Astrocyte (in vitro differentiated cells and primary cell): ENCODE measurements around the gene DIO1. TPM values are rescaled to one million over a fixed set of nuclear protein-coding genes. Genes with fewer than 3 reads are reported as not detected.

Source experiments
- DNase-seq: peaks from one replicate; pipeline ENCODE4 v3.0.0-alpha.2; 2010; ENCODE audit warnings: low read depth
- FAIRE-seq: peaks from 2 replicates; lab custom pipeline; 2011; peaks lifted over from hg19 to GRCh38; lab: Jason Lieb, UNC
- H2AFZ ChIP-seq: 2 replicates; pipeline ENCODE4 v1.6.0; 2012; ENCODE audit warnings: low read depth, low read length, inconsistent platforms
- H3K27ac ChIP-seq: 2 replicates; pipeline ENCODE4 v1.5.1; 2011; ENCODE audit warnings: low read depth, low read length, inconsistent platforms
- H3K27me3 ChIP-seq: 2 replicates; pipeline ENCODE4 v1.6.0; 2011; ENCODE audit warnings: low read length, inconsistent platforms; ENCODE audit not compliant: insufficient read depth
- H3K36me3 ChIP-seq: 2 replicates; pipeline ENCODE4 v1.5.1; 2011; ENCODE audit warnings: low read length, inconsistent platforms; ENCODE audit not compliant: insufficient read depth
- H3K4me1 ChIP-seq: 2 replicates; pipeline ENCODE4 v1.5.1; 2011; ENCODE audit warnings: low read length, inconsistent platforms; ENCODE audit not compliant: insufficient read depth
- H3K4me2 ChIP-seq: 2 replicates; pipeline ENCODE4 v1.6.0; 2012; ENCODE audit warnings: low read length, inconsistent platforms
- H3K4me3 ChIP-seq: 2 replicates; pipeline ENCODE4 v1.5.1; 2011; ENCODE audit warnings: low read depth, mild to moderate bottlenecking, low read length, inconsistent platforms; ENCODE audit not compliant: insufficient read depth
- H3K79me2 ChIP-seq: 2 replicates; pipeline ENCODE4 v1.6.0; 2012; ENCODE audit warnings: mild to moderate bottlenecking, low read length, inconsistent platforms; ENCODE audit not compliant: insufficient read depth
- H3K9ac ChIP-seq: 2 replicates; pipeline ENCODE4 v1.6.0; 2012; ENCODE audit warnings: mild to moderate bottlenecking, low read length, inconsistent platforms
- H3K9me3 ChIP-seq: 2 replicates; pipeline ENCODE4 v1.5.1; 2012; ENCODE audit warnings: low read depth, mild to moderate bottlenecking, low read length, inconsistent platforms; ENCODE audit not compliant: insufficient read depth
- H4K20me1 ChIP-seq: 2 replicates; pipeline ENCODE4 v1.6.0; 2012; ENCODE audit warnings: low read length, inconsistent platforms; ENCODE audit not compliant: insufficient read depth
- H3K27ac Mint-ChIP-seq: one replicate; pipeline ENCODE4 v1.8.0; 2021; ENCODE audit warnings: mild to moderate bottlenecking, mixed read lengths; ENCODE audit not compliant: unreplicated experiment
- H3K27me3 Mint-ChIP-seq: one replicate; pipeline ENCODE4 v1.8.0; 2021; ENCODE audit warnings: low read depth, mixed read lengths; ENCODE audit not compliant: unreplicated experiment
- H3K36me3 Mint-ChIP-seq: one replicate; pipeline ENCODE4 v1.8.0; 2021; ENCODE audit warnings: low read depth, mixed read lengths; ENCODE audit not compliant: unreplicated experiment
- H3K4me1 Mint-ChIP-seq: one replicate; pipeline ENCODE4 v1.8.0; 2021; ENCODE audit warnings: low read depth, mixed read lengths; ENCODE audit not compliant: unreplicated experiment
- H3K4me3 Mint-ChIP-seq: one replicate; pipeline ENCODE4 v1.8.0; 2021; ENCODE audit warnings: mild to moderate bottlenecking, moderate library complexity, mixed read lengths; ENCODE audit not compliant: unreplicated experiment
- H3K9me3 Mint-ChIP-seq: one replicate; pipeline ENCODE4 v1.8.0; 2021; ENCODE audit warnings: mild to moderate bottlenecking, mixed read lengths; ENCODE audit not compliant: unreplicated experiment
- CTCF ChIP-seq: IDR thresholded peaks from 2 replicates; pipeline ENCODE4 v1.5.1; 2011; ENCODE audit warnings: low read depth, mild to moderate bottlenecking, inconsistent platforms, low read length, moderate library complexity; ENCODE audit not compliant: insufficient read depth
- EZH2 ChIP-seq: IDR thresholded peaks from 2 replicates; pipeline ENCODE4 v1.6.1; 2012; ENCODE audit warnings: mild to moderate bottlenecking, low read length, inconsistent platforms; ENCODE audit not compliant: insufficient read depth
- total RNA-seq: library from RNA; stranded (reverse); gene quantifications from 2 replicates; pipeline ENCODE4 v1.2.1, GENCODE V29; 2021

Gene DIO1
- total RNA-seq, 1 donor from 2014 or later: not detected

- FAIRE-seq: no peak
- H3K4me1 ChIP-seq: no peaks in the 10 kb centered on the region
- no peak overlapping the region for H3K4me2 ChIP-seq
- Mint-ChIP-seq H3K4me3 (no peak overlapping the region), H3K9me3 (no peaks in the 10 kb centered on the region), H3K4me1 (peaks cover 3% of the 10 kb centered on the region), H3K27me3 (no peaks in the 10 kb centered on the region), H3K36me3 (peaks cover 13% of the 10 kb centered on the region), H3K27ac (no peak overlapping the region)
- no peaks in the 10 kb centered on the region for H3K9me3 ChIP-seq
- H3K4me3 ChIP-seq: no peak overlapping the region
- no peaks in the 10 kb centered on the region for H3K79me2 ChIP-seq
- H4K20me1 ChIP-seq: no peaks in the 10 kb centered on the region
- no peaks in the 10 kb centered on the region for H3K36me3 ChIP-seq
- DNase-seq: no peak
- no peak overlapping the region for H3K27ac ChIP-seq
- H3K27me3 ChIP-seq: no peaks in the 10 kb centered on the region
- no peak overlapping the region for H2AFZ ChIP-seq
- no peak overlapping the region for H3K9ac ChIP-seq
- TF ChIP-seq CTCF (no peak), EZH2 (no peak)
These were observed 16.0 kb downstream of the DIO1 start for GRCh38 chr1:53909946-53910345.

GRCh38 chr1:53911442-53911841 lies 17.5 kb downstream of the DIO1 start:
- no peak for TF ChIP-seq EZH2
- TF ChIP-seq CTCF: no peak
- Histone ChIP-seq H3K4me3 (no peak overlapping the region), H3K27ac (no peak overlapping the region), H3K79me2 (no peaks in the 10 kb centered on the region), H4K20me1 (no peaks in the 10 kb centered on the region), H3K4me1 (no peaks in the 10 kb centered on the region), H3K9ac (no peak overlapping the region), H3K36me3 (no peaks in the 10 kb centered on the region), H3K4me2 (no peak overlapping the region), H2AFZ (no peak overlapping the region), H3K9me3 (no peaks in the 10 kb centered on the region), H3K27me3 (no peaks in the 10 kb centered on the region)
- no peak for DNase-seq
- peaks cover 3% of the 10 kb centered on the region for H3K4me1 Mint-ChIP-seq
- no peak overlapping the region for H3K4me3 Mint-ChIP-seq
- H3K36me3 Mint-ChIP-seq: peaks cover 16% of the 10 kb centered on the region
- H3K27me3 Mint-ChIP-seq: no peaks in the 10 kb centered on the region
- no peak for FAIRE-seq
- no peaks in the 10 kb centered on the region for H3K9me3 Mint-ChIP-seq
- H3K27ac Mint-ChIP-seq: no peak overlapping the region

GRCh38 chr1:53913352-53914033 lies 19.5 kb downstream of the DIO1 start:
- H3K27me3 Mint-ChIP-seq: no peaks in the 10 kb centered on the region

More at GRCh38 chr1:53913352-53914033, 19.5 kb downstream of the DIO1 start:
- Histone ChIP-seq H3K9me3 (no peaks in the 10 kb centered on the region), H3K27me3 (no peaks in the 10 kb centered on the region), H3K79me2 (no peaks in the 10 kb centered on the region), H3K4me1 (no peaks in the 10 kb centered on the region), H2AFZ (no peak overlapping the region), H4K20me1 (no peaks in the 10 kb centered on the region), H3K4me2 (no peak overlapping the region), H3K27ac (no peak overlapping the region), H3K4me3 (no peak overlapping the region), H3K36me3 (no peaks in the 10 kb centered on the region), H3K9ac (no peak overlapping the region)
- no peak for TF ChIP-seq EZH2
- TF ChIP-seq CTCF: no peak
- Mint-ChIP-seq H3K36me3 (peaks cover 15% of the 10 kb centered on the region), H3K4me3 (no peak overlapping the region), H3K27ac (no peak overlapping the region), H3K9me3 (no peaks in the 10 kb centered on the region), H3K4me1 (peaks cover 3% of the 10 kb centered on the region)
- DNase-seq: no peak
- no peak for FAIRE-seq
